Stimulated activated CD8-positive, alpha-beta memory T cell treated with anti-CD3 and anti-CD28 coated beads, Interleukin-7, amount 100 ng/mL, for 24 hours (primary cell): ENCODE measurements around the gene CRHBP.

Source experiments
- DNase-seq: peaks from one replicate; pipeline ENCODE4 v3.0.0-alpha.2; 2020; ENCODE audit warnings: low read depth

Gene CRHBP

DNA sequence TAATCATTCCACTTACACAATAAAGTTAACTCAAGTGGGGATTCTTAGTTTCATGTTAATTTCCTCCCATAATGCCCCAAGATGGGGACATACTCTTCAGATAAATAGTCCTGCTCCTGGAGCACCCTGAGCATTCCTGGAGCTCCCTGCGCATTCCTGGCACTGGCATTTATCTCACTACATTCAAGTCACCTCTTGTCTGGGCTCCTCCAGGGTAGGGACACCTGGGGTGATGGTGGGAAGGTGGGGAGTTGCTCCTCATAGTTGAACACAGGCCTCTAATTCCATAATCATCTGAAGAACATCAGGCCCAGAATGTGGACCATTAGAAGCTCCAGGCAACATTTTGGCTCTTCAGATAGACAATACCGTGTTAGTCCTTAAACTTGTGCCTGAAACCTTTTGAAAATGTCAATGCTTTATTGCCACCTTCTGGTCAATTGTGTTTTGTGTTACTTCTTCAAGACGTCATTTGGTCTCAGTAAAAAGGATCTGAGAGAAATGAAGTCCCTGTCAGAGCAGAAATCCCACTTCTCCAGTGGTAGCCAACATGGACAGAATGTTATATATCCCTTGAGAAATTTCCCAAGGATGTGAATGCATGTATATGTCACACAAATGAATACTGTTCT, 63.2 kb downstream of the CRHBP start:
- no peak for DNase-seq

DNA sequence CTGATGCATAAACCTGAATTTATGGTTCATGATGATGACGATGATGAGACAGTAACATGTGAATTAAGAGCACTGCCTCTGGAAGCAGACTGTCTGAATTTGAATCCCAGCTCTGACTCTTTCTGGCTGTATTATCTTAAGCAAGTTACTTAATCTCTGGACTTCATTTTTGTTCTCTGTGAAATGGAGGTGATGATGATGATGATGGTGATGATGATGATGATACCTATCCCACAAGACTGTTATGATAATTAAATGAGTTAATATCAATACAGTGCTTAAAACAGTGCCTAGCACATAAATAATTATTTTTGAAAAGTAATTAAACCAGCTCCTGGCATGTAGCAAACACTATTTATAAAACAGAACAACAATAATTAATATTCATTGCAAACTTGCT, 64.1 kb downstream of the CRHBP start:
- no peak for DNase-seq

GRCh38 chr5:77017668-77018067, 64.8 kb downstream of the CRHBP start:
- no peak for DNase-seq
